Epidermal melanocyte (primary cell): ENCODE measurements around the gene CNMD.
"Not testable (repeated sequence)": the region's sequence is repeated elsewhere in the genome, so short reads cannot be mapped to it uniquely, and the experiment has no call there.

Experiments used
- DNase-seq: peaks from one replicate; pipeline ENCODE4 v3.0.0; 2011; ENCODE audit warnings: low spot score; ENCODE audit not compliant: insufficient read length

The CNMD gene

GRCh38 chr13:52695856-52696255, 43.8 kb downstream of the CNMD start:
- no peak for DNase-seq

- DNase-seq = no peak
Observed at GRCh38 chr13:52686376-52686775, 53.2 kb downstream of the CNMD start.

GRCh38 chr13:52685806-52686205, 53.8 kb downstream of the CNMD start:
- DNase-seq = not testable (repeated sequence)

GRCh38 chr13:52677823-52678222, 61.8 kb downstream of the CNMD start:
- DNase-seq = no peak

- DNase-seq = no peak
Observed at GRCh38 chr13:52673465-52673864, 66.2 kb downstream of the CNMD start.

- no peak for DNase-seq
Observed at GRCh38 chr13:52670726-52671125, 68.9 kb downstream of the CNMD start.

- DNase-seq = no peak
Observed at GRCh38 chr13:52669677-52670076, 69.9 kb downstream of the CNMD start.

GRCh38 chr13:52665325-52665724, 74.3 kb downstream of the CNMD start:
- no peak for DNase-seq

GRCh38 chr13:52664272-52664671, 75.3 kb downstream of the CNMD start:
- DNase-seq = no peak

GRCh38 chr13:52659340-52659739, 80.3 kb downstream of the CNMD start:
- DNase-seq = no peak
